Body of pancreas (tissue), 4 donors: ENCODE results near the gene THBD.

Experiments used
- CTCF ChIP-seq, 7 experiments: fragments of 450-650 bp in 4 of 7; fragments of 200-600 bp in 3 of 7; sonication (generic) in 3 of 7; IDR thresholded peaks; one replicate each; pipeline ENCODE4 v1.5.1; 2016 to 2019; ENCODE audit warnings: antibody characterized with exemption in 7 of 7
- POLR2A ChIP-seq, 3 donors: fragments of 450-650 bp; IDR thresholded peaks; one replicate each; pipeline ENCODE4 v1.6.1; 2016; ENCODE audit warnings: antibody characterized with exemption in 3 of 3, mild to moderate bottlenecking in 2 of 3

GRCh38 chr20:23086056-23086566, 36.6 kb upstream of the THBD start, which contains the start of gene CD93:
- TF ChIP-seq CTCF (IDR thresholded peaks at IDR 0.05) (no peak), POLR2A (IDR thresholded peaks at IDR 0.05) (peak in 2 of 3 donors; percentile 60 to 62)
